Measurements from ENCODE around the gene TRAT1.

GRCh38 chr3:108847187-108847586 lies 24.6 kb downstream of the TRAT1 start:
- TF ChIP-seq CTCF (IDR thresholded peaks at IDR 0.05) (no peak), POLR2A (IDR thresholded peaks at IDR 0.05; ENCODE audit: low read depth) (no peak), EP300 (IDR thresholded peaks at IDR 0.05) (no peak), POLR2AphosphoS5 (IDR thresholded peaks at IDR 0.05) (no peak)

All from esophagus muscularis mucosa (tissue), 4 donors.